GM21515 (cell line): Measurements from ENCODE around the gene KRTCAP3.

ENCODE experiments used
- ATAC-seq: cut with Tn5 transposase; IDR thresholded peaks from one replicate; pipeline ENCODE4 v1.9.1; 2021; ENCODE audit not compliant: unreplicated experiment

The KRTCAP3 gene

DNA sequence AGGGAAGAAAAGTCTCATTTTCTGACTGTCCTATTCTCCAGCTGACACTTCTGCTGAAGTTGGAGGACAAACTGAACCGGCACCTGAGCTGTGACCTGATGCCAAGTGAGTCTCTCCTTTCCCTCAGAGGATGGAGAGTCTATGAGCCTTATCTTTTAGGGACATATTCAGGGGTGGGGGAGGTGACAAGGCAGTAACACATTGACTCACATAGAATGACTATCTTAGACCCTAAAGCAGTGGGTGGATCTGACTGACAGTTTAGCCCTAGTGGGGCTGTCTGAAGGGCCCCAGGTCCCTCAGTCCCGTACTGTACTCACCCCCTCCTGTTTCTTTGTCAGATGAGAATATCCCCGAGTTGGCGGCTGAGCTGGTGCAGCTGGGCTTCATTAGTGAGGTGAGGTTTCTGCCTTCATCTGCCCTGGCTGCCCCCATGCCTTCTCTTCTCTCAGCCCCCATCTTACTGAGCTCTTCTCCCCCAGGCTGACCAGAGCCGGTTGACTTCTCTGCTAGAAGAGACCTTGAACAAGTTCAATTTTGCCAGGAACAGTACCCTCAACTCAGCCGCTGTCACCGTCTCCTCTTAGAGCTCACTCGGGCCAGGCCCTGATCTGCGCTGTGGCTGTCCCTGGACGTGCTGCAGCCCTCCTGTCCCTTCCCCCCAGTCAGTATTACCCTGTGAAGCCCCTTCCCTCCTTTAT, 805 bp upstream of the KRTCAP3 start:
- ATAC-seq: no peak

DNA sequence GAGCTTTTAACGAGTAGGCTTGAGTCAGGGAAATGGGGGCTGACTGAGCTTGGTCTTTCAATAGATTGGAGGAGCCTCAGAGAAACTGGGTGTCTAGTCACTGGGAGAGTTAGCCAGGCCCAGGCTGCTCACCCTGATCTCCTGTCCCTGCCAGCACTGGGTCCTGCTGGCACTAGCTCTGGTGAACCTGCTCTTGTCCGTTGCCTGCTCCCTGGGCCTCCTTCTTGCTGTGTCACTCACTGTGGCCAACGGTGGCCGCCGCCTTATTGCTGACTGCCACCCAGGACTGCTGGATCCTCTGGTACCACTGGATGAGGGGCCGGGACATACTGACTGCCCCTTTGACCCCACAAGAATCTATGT, 720 bp downstream of the KRTCAP3 start:
- no peak for ATAC-seq

DNA sequence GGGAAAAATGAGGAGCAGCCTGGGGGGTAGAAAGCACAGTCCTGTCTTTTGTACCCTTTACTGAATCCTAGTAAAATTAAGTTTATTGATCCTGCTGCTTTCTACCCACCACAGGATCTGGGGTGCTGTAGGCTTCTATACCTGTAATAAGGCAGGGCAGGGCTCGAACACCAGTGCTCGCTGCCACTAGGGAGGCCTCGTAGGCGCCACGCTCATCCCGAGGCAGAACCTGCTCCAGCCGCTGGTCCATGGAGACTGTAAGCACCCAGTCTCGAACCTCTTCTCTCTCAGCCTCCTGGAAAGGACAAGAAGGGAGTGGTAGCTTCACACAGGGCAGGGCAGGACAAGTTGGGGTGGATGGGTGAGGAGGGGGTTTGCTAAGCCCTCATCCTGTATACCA, 3.0 kb downstream of the KRTCAP3 start:
- no peak for ATAC-seq

DNA sequence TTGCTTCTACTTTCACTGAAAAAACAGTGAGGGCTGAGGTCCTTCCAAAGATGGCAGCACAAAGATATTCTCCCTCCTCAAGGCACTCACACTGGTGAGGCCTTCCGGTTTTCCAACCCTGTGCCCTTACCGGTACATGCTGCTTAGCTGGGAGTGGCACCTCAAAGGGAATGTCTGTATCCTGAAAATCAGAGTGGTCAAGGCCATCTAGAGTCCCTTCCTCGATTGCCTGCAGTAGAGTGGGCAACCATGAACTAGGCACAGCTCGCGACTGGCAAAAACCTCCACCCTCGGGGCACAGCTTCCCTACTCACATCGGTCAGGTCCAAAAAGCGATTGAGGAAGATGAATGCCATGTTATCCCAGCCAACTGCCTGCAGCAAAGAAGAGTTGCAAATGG, 3.4 kb downstream of the KRTCAP3 start:
- ATAC-seq: no peak

DNA sequence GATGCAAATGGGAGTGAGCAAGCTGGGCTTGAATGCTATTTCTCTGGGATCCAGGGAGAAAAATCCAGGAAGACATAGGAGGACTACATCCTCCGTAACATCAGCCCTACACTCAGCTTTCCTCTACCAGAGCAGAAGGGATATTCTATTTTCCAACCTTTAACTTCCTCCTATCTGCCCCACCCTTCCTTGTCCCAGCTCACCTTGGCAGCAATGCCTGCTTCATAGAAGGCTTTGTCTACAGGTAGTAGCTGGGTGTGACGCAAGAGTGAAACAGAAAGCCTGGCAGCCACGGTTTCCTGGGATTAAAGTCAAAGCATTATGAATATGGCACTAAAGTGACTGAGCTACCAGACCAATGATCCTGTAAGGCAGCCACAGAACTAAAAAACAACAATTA, 3.9 kb downstream of the KRTCAP3 start:
- ATAC-seq: no peak

DNA sequence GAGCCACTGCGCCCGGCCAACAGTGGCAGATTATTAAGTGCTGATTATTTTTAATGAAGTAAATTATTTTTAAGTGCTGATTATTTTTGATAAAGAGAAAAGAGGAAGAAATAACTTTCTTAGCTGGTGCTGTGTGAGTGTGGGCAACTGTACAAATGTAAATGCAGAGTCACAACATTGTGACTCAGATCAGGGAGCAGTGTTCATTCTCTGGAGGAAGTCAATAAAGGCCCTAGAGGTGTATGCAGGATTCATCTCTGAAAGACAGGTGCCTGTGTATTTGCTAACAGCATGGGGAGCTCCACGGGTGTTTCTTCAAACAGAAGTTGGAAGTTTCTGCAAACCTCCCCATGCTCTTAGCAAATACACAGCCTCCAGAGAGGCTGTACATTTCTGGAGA, 6.2 kb downstream of the KRTCAP3 start:
- no peak for ATAC-seq

DNA sequence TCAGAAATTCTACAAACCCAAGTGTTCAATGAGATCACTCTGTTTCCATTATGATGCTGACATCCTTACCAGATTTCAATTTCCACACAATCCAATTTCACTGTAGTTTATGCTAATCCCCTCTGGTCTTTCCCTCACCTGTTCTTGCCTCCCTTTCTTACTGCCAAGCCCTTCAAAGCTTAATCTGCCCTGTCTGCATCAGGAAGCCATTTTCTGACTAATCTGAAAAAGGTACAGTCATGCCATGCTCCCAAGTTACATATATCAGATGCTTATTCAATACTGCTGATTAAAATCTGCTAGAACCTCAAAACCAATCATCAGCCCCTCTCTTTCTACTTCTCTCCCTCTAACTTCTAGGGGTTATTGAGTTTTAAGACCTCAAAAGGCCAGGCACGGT, 8.9 kb downstream of the KRTCAP3 start:
- ATAC-seq: no peak

DNA sequence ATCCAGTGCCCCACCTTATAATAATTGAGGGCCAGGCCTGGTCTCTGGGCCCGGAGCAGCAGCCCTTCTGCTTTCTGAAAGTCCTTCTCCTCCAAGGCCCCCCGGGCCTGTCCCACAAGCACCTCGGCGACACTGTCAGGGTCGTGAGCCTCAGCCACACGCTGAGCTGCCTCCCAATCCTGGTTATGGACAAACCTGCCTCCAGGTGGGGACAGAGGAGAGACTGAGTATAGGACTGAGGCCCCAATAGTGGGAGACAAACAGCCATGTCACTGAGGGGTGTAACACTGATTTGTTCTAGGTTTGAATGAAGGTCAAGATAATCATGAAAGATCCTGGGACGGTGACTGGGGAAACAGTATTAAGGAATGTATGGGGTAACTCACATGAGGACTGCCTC, 11.8 kb downstream of the KRTCAP3 start:
- ATAC-seq: no peak

DNA sequence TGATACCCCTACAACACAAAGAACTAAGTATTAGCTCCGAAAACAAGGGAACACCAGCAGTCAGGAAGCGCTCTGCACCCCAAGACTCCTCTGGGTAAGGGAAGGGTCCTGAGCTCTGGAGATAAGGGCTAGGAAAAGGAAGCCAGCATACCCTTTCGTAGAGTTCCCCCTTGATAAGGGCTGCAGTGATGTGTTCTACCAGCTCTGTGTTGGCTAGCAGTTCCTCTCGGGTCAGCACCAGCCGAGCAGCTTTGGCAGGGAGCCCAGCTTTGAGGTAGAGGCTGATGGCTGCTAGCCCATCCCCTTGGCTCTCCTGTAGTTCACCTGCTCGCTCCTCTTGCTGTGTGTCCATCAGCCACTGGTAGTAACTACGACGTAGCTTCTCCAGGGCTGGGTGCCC, 18.9 kb downstream of the KRTCAP3 start:
- ATAC-seq: no peak

DNA sequence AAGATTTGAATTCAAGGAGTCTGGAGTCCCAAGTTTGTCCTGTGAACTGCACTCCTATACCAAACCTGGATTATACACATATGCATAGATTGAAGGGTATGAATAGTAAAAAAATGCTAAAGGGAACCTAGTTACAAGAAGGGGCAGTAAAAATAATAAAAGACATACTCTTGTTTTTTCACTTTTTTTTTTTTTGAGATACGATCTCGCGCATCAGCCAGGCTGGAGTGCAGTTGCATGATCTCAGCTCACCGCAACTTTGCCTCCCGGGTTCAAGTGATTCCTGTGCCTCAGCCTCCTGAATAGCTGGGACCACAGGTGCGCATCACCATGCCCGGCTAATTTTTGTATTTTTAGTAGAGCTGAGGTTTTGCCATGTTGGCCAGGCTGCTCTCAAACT, 22.3 kb downstream of the KRTCAP3 start:
- no peak for ATAC-seq

DNA sequence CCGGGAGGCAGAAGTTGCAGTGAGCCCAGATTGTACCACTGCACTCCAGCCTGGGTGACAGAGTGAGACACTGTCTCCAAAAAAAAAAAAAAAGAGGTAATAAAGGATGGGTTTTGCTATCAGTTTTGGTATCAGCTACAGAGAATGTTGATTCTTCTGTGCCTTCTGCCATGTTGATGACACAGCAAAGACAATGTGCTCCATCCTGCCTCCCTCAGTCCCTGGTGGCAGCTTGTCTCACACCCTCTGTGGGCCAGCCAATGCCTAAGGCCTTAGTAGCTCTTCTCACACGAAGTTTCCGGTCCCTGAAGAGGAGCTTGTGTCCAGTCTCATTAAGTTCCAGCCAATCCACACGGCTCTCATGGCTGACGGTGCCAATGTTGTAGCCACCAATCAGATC, 29.8 kb downstream of the KRTCAP3 start:
- no peak for ATAC-seq

DNA sequence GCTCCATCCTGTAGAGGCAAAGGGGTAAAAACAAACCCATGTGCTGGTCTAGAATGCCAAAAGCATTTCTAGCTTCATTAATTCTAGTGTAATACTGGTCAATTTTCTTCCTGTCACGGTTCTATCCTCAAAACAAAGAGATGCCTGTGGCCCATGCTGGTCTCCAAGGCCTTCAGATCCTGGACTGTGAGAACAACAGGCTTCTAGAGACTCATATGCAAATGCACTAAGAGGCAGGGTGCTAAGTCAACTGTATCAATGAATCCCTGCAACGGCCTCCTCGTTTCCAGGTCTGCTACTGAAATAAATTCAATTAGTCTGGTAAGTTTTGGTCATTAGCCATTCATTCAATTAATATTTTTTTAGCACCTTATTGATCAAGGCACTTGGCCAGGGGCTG, 43.3 kb downstream of the KRTCAP3 start:
- ATAC-seq: no peak

DNA sequence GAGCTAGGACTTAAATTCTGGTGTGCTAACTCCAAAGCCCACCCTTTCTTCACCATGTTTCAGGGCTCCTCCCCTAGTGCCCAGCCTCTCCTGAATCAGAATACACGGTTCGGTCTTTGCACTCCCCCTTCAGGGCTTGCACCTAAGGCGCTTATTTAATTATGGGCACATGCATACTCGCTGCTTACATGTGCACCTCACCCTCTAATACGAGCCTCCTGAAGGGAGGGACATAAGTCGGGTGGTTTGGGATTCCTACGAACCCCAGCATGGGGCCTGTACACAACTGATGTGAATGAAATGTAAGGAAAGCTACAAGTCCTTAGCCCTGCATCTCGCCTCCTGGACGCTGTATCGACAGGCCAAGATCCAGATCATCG, 46.9 kb downstream of the KRTCAP3 start:
- ATAC-seq: no peak

DNA sequence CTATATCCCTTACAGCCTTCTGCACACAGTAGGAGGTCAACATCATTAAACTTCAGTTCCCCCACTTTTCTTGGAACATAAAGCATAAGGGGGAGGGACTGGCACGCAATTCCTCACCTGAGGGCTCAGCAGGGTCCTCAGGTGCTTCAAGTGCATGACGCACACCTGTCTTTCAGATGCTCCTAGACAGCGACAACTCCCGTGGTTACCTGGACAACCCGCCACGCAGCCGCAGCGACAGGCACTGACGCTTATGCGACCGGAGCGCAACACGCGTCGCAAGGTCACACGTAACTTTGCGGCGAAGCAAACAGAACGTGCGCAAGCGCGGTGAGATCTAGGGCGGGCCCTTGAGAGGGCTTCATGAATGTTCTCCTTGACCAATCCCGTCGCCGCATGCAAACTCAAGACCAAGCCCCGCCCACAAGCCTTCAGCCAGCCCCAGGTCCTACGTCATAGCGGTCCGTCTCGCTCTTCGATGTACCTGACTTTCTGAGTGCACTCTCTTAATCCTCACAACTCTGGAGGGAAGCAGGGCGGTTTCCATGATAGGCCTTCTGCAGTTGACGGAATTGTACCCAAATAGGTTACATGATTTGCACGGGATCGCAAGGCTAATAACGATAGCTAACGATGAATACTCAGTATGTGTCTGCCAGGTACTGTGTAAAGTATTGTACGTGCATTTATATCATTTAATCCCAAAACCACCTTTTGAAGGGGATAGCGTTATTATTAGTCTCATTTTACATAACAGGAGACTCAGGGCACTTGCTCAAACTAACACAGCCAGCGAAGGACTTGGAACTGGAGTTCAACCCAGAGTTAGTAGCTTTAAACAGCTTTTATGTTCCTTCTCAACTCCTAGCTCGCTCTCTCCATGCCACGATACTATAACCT, 47.6 kb downstream of the KRTCAP3 start, which contains the start of gene IFT172:
IFT172 (minus strand) TSS at position 246 of the 900 bp plus-strand sequence; CDS start at position 156, 90 bp downstream.
- peak; percentile 92 for ATAC-seq

DNA sequence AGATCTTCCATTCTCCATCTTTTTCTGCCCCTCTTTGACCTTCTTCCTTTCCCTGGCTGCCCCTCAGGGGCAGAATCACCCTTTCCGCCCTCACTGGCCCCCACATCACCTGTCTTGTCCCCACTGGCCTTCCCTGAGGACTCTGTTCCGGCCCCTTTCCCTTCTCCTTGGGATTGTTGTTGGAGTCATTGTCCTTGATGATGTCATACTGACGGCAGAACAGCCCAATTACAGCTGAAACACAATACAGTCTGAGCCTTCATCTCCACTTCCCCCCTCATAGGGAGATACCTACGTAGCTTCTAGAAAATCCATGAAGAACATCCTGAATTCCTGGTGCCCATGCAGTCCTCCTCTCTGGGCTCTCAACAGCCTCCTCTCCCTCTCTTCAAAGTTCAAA, 50.4 kb downstream of the KRTCAP3 start:
- no peak for ATAC-seq

DNA sequence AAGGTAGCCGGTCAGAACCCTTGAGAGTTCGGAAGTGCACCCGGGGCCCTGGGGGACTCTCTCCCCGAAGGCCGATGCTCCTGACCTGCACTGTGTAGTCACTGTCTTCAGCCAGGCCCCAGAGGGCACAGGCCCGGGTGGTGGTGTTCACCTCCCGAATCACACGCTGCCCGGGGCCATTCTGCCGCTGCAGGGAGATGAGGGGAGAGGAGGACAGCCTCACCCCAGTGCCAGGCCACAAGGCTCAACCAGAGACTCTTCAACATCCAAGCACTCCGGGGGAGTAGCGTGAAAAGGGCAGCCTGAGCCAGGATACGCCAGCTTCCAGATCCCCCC, 51.7 kb downstream of the KRTCAP3 start:
- no peak for ATAC-seq
